NCI-H774 (cell line): Measurements from ENCODE around the gene NUMBL.

Source experiments
- DNase-seq: peaks from one replicate; lab custom pipeline; 2025; lab: John Stamatoyannopoulos, UW

Gene NUMBL

DNA sequence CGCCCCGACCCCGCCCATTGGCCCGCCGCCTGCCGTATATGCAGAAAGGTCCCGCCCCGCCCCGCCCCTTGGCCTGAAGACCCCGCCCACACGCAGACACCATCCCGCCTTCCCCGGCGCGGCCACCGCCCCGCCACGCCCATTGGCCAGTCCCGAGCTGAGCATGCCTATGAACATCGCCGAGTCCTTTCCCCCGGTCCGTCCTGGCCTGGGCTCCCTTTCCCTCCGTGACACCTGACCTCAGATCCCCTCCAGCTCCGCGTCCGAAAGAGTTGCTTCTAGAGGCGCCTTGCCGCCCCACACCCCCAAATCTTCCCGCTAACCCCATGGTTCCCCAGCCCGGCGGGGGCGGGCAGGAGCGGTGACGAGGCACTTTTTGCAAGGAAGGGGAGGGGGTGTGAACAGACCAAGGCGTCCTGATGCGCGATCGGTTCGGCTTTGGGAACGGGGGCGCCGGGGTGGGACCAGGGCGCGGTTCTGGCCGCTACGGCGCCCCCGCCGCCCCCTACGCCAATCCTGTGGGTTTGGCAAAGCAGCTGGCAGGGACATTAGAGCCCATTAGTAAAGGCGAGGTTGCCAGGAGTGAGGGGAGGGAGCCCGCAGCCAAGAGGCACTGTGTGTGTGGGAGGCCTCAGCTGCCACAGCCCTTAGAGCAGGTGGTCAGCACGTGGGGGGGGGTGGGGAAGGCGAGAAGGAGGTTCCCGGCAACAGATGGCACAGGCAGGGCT is 406 bp upstream of the NUMBL start:
- peak; percentile 77 for DNase-seq

DNA sequence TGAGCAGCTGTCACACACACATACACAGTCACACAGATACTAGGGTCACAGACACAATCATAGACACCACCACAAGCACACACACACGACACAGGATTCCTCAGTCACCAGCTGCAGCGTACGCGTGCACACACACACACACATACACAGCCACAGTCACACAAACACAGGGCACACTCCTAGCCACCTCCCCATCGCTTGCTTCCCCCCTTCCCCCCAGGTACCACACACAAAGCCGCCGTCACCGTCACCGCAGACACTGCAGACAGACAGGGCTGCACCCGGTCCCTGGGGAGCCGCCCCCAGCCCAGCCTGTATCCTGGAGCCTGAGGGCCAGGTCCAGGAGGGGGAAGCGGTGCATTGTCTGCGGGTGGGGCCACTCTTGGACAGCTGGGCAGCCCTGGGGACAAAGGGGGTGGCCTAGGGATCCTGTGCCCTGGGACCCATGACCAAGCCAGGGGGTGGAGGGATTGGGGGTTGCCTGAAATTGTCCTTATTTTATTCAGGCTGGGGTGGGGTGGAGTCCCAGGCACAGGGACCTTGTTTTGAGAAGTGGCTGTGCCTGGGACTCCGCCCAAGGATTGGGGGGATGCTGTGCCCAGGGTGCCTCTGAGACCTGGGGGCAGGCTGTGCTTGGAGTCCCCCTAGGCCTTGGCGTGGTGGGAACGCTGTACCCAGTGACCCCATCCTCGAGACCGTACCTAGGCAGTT is 957 bp downstream of the NUMBL start:
- no peak for DNase-seq

- no peak for DNase-seq
Measured at GRCh38 chr19:40688987-40689338, 1.5 kb downstream of the NUMBL start.

DNA sequence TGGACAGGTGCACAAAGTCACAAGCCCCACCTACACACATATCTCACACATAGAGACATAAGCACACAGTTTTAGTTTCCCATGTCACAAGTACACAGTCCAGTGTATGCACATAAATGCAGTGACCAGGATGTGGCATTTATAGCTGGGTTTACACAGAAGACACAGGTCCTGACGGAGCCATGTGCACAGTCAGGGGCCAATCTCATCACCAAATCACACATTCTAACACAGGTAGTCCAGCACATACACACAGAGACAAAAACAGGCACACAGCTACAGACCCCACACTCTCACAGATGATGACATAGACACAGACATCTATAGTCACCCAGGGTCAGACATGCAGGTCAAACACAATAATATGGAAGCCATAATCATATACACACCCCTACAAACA is 2.1 kb downstream of the NUMBL start:
- no peak for DNase-seq

GRCh38 chr19:40687525-40688016 is 2.9 kb downstream of the NUMBL start:
- no peak for DNase-seq

- no peak for DNase-seq
Measured at GRCh38 chr19:40686882-40687524, 3.4 kb downstream of the NUMBL start.

- DNase-seq, result no peak
Measured at GRCh38 chr19:40685563-40685962, 4.9 kb downstream of the NUMBL start.

DNA sequence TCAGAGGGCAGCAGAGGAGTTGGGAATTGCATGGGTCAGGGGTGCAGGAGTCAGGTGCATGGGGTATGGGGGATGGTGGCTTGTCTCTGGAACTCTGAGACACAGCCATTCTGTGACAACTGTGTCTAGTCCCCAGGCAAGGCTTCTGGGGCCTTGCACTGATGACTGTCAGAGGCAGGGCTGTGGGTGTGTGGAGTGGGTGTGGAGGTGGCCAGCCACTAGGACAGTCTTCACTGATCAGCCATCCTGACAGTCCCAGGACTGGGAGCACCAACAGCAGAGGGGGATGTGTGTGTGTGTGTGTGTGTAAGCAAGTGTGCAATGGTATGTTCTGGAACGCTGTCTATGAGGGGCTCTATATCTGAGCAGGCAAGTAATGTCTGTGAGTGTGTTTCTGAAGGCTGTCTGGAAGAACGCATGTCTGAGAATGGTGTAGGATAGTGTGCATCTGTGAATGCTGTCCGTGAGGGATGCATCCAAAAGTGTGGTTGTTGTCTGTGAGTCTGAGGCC is 5.4 kb downstream of the NUMBL start:
- DNase-seq, result no peak

DNA sequence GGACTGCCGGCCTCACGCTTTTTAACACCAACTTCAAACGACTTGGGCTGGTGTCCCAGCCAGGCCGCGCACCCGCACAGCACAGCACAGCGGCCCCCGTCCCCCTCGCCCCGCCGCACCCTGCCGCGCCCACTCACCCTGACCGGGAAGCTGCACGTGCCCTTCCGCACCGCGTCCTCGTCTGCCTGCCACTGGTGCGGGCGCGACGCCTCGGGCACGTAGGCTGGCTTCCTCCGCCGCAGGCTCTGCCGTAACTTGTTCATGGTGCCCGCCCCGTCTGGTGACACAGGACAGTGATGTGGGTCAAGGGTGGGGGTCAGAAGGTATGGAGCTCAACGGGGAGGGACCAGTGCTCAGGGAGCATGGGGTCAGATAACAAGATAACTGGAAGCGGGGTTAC is 6.2 kb downstream of the NUMBL start:
- no peak for DNase-seq

GRCh38 chr19:40683437-40683836 is 7.0 kb downstream of the NUMBL start:
- DNase-seq, result no peak

GRCh38 chr19:40682431-40682964 is 8.0 kb downstream of the NUMBL start:
- no peak for DNase-seq

- no peak for DNase-seq
Measured at GRCh38 chr19:40681039-40681438, 9.4 kb downstream of the NUMBL start.

DNA sequence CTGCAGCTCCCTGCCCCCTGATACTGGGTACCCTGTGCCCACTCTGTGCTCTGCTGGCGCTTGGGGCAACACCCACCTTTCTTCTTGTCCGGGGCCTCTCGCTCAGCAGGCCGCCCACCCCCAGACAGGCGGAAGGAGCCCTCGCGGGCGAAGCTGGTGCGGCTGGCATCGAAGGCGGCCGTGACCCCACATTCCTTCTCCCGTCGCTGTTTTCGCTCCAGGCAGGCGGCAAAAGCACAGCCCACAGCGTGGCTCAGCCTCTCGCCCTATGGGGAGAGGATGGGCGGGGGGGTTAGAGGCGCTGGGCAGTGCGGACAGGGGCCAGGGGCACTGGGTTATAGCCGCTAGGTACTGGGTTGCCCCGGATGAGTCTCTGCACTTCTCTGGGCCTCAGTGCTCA is 13.3 kb downstream of the NUMBL start:
- DNase-seq, result no peak

- no peak for DNase-seq
Measured at GRCh38 chr19:40674291-40674690, 16.2 kb downstream of the NUMBL start.

GRCh38 chr19:40673397-40673796 is 17.1 kb downstream of the NUMBL start:
- no peak for DNase-seq

- DNase-seq, result no peak
Measured at GRCh38 chr19:40672573-40673299, 17.7 kb downstream of the NUMBL start.

DNA sequence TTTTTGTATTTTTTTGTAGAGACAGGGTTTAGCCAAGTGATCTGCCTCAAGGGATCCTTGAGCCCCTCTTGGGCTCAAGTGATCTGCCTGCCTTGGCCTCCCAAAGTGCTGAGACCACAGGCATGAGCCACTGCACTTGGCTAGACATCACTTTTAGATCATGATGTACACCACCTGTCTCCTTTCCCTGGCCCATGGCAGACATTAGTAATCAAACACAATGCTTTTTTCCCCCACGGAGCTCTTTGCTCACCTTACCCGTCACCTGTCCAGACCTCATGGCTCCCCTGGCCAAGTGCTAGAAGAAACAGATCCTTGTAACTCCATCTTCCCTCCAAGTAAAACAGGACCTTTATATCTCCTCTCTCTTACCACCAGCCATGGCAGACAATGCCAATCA is 18.4 kb downstream of the NUMBL start:
- DNase-seq, result no peak

DNA sequence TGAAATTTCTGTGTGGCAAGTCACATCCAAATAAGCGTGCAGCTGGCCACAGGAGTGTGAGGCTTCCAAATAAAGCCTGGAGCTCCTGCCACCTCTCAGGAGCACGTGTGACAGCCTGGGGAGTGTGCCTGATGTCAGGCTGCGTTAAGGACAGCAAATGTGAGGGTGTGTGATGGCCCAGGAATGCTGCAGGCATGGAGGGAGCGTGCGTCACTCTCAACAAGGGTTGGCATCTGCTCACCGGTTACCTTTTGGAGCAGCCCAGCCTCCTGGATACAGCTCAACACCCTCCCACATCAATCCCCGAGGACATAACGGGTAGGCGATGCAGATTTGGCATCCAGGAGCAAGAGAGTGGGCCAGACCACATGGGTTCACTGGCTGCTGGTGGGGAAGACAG is 19.0 kb downstream of the NUMBL start:
- DNase-seq, result no peak

- no peak for DNase-seq
Measured at GRCh38 chr19:40668991-40669614, 21.3 kb downstream of the NUMBL start.

GRCh38 chr19:40667602-40668001 is 22.8 kb downstream of the NUMBL start:
- DNase-seq, result no peak

- no peak for DNase-seq
Measured at GRCh38 chr19:40666803-40667438, 23.5 kb downstream of the NUMBL start.
